Stimulated activated CD8-positive, alpha-beta memory T cell treated with anti-CD3 and anti-CD28 coated beads, Interleukin-4, amount 100 ng/mL, for 4 hours (primary cell): ENCODE data around the gene SLC7A4.
"Not testable (repeated sequence)": the region's sequence is repeated elsewhere in the genome, so short reads cannot be mapped to it uniquely, and the experiment has no call there.

Experiments
- DNase-seq, 2 donors: peaks; one replicate each; pipeline ENCODE4 v3.0.0-alpha.2; 2020; ENCODE audit warnings: low read depth in 2 of 2, low spot score in 1 of 2

The SLC7A4 gene

GRCh38 chr22:21043860-21044535, 11.6 kb upstream of the SLC7A4 start:
- no peak for DNase-seq

- no peak for DNase-seq
These were observed 10.9 kb upstream of the SLC7A4 start for GRCh38 chr22:21042978-21043859.

- no peak for DNase-seq
These were observed 9.6 kb upstream of the SLC7A4 start for GRCh38 chr22:21041937-21042336.

- DNase-seq: not testable (repeated sequence)
These were observed 6.8 kb upstream of the SLC7A4 start for GRCh38 chr22:21039158-21039557.

- no peak for DNase-seq
These were observed 6.0 kb upstream of the SLC7A4 start for GRCh38 chr22:21038405-21038804.

GRCh38 chr22:21034989-21035388, 2.6 kb upstream of the SLC7A4 start:
- no peak for DNase-seq

GRCh38 chr22:21033895-21034294, 1.5 kb upstream of the SLC7A4 start:
- no peak for DNase-seq

- no peak for DNase-seq
These were observed 717 bp upstream of the SLC7A4 start for GRCh38 chr22:21032868-21033688.

GRCh38 chr22:21031545-21032036, 770 bp downstream of the SLC7A4 start:
- DNase-seq: no peak

- no peak for DNase-seq
These were observed 1.5 kb downstream of the SLC7A4 start for GRCh38 chr22:21030621-21031544.

GRCh38 chr22:21030032-21030431, 2.3 kb downstream of the SLC7A4 start:
- no peak for DNase-seq

GRCh38 chr22:21029486-21030025, 2.8 kb downstream of the SLC7A4 start:
- no peak for DNase-seq

GRCh38 chr22:21028277-21029251, 3.8 kb downstream of the SLC7A4 start:
- DNase-seq: no peak

- no peak for DNase-seq
These were observed 5.3 kb downstream of the SLC7A4 start for GRCh38 chr22:21026783-21027692.

- DNase-seq: no peak
These were observed 6.3 kb downstream of the SLC7A4 start for GRCh38 chr22:21025763-21026755.

- DNase-seq: peak in 1 of 2 donors; percentile 16
These were observed 7.1 kb downstream of the SLC7A4 start for GRCh38 chr22:21025266-21025665.
